SK-N-SH treated with all-trans-retinoic acid at 6 μM for 48 hours (cell line): ENCODE measurements around the gene PCDHGC3.

Source experiments
- CSDC2 ChIP-seq: fragments of 250-450 bp; sonication (Bioruptor Pico); IDR thresholded peaks from 2 replicates; pipeline ENCODE4 v1.5.0; 2020; ENCODE audit warnings: mild to moderate bottlenecking, moderate library complexity
- ZC3H10 ChIP-seq: fragments of 250-450 bp; sonication (Bioruptor Pico); IDR thresholded peaks from 2 replicates; pipeline ENCODE4 v1.5.1; 2021; ENCODE audit warnings: mild to moderate bottlenecking, moderate library complexity
- ZFP3 ChIP-seq: fragments of 250-450 bp; sonication (Bioruptor Pico); IDR thresholded peaks from 2 replicates; pipeline ENCODE4 v1.5.0; 2020; ENCODE audit warnings: mild to moderate bottlenecking, moderate library complexity
- ZNF565 ChIP-seq: fragments of 450-650 bp; formaldehyde crosslinking; conservative IDR thresholded peaks from 2 replicates; pipeline ENCODE4 v1.5.0; 2020; ENCODE audit warnings: low read depth, mild to moderate bottlenecking, moderate library complexity
- ZNF70 ChIP-seq: fragments of 450-650 bp; formaldehyde crosslinking; IDR thresholded peaks from 2 replicates; pipeline ENCODE4 v1.5.0; 2020; ENCODE audit warnings: mild to moderate bottlenecking, moderate library complexity
- ZNF8 ChIP-seq: fragments of 450-650 bp; formaldehyde crosslinking; IDR thresholded peaks from 2 replicates; pipeline ENCODE4 v1.5.0; 2020; ENCODE audit warnings: mild to moderate bottlenecking, moderate library complexity
- TF ChIP-seq, protein P1 (sequence below): fragments of 250-450 bp; sonication (Bioruptor Pico); IDR thresholded peaks from 2 replicates; pipeline ENCODE4 v1.5.1; 2020; ENCODE audit warnings: low read depth, mild to moderate bottlenecking, moderate library complexity

DNA sequence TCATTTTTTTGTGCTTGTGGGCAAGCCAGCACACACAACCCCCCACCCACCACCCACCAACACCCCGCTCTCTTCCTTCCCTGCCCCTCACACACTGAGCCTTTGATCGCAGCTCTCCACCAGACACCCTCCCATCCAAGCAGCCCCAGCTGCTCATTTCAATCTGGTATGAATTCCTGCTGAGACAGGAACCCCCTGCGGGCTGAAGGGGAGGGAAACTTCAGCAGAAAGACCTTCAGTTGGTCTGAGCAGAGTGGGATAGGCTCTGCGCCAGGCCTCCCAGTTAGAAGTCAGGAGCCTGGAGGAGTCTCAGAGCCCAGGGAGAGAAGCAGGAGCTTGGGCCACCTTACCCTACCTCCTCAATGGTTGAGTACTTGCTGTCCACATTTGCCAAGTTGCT lies 20.3 kb downstream of the PCDHGC3 start:
- TF ChIP-seq ZFP3 (CRISPR knock-in tag), result no peak
- TF ChIP-seq, protein P1, sequence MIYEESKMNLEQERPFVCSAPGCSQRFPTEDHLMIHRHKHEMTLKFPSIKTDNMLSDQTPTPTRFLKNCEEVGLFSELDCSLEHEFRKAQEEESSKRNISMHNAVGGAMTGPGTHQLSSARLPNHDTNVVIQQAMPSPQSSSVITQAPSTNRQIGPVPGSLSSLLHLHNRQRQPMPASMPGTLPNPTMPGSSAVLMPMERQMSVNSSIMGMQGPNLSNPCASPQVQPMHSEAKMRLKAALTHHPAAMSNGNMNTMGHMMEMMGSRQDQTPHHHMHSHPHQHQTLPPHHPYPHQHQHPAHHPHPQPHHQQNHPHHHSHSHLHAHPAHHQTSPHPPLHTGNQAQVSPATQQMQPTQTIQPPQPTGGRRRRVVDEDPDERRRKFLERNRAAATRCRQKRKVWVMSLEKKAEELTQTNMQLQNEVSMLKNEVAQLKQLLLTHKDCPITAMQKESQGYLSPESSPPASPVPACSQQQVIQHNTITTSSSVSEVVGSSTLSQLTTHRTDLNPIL (CRISPR knock-in tag), result no peak
- no peak for TF ChIP-seq ZNF8
- TF ChIP-seq ZC3H10 (CRISPR knock-in tag), result no peak
- TF ChIP-seq CSDC2 (CRISPR knock-in tag), result no peak
- TF ChIP-seq ZNF70 (CRISPR knock-in tag), result no peak
- TF ChIP-seq ZNF565 (CRISPR knock-in tag), result no peak
